ENCODE measurements around the gene ZNF682.
"Not testable (repeated sequence)": the region's sequence is repeated elsewhere in the genome, so short reads cannot be mapped to it uniquely, and the experiment has no call there.

ZNF682 gene

GRCh38 chr19:20039203-20039723, at the start of gene ZNF682:
Gene ZNF682 (minus strand): TSS chr19:20039505. CDS start chr19:20039345, 160 bp downstream.
- DNase-seq: peak; percentile 95

GRCh38 chr19:20082876-20083275, 43.6 kb upstream of the ZNF682 start:
- DNase-seq: not testable (repeated sequence)

GRCh38 chr19:20082232-20082833, 43.0 kb upstream of the ZNF682 start:
- DNase-seq: peak; percentile 78

GRCh38 chr19:20080656-20081055, 41.4 kb upstream of the ZNF682 start:
- DNase-seq: no peak

- DNase-seq: no peak
These were observed 40.2 kb upstream of the ZNF682 start for GRCh38 chr19:20079476-20079875.

GRCh38 chr19:20078581-20079031, 39.3 kb upstream of the ZNF682 start:
- peak; percentile 14 for DNase-seq

GRCh38 chr19:20077791-20078463, 38.6 kb upstream of the ZNF682 start, which contains the start of gene ZNF90:
Gene ZNF90 (plus strand): TSS chr19:20078000. CDS start chr19:20078133, 133 bp downstream.
- peak; percentile 87 for DNase-seq

GRCh38 chr19:20072936-20073335, 33.6 kb upstream of the ZNF682 start:
- no peak for DNase-seq

- no peak for DNase-seq
These were observed 31.4 kb upstream of the ZNF682 start for GRCh38 chr19:20070691-20071090.

GRCh38 chr19:20068559-20068958, 29.3 kb upstream of the ZNF682 start:
- not testable (repeated sequence) for DNase-seq

GRCh38 chr19:20067943-20068342, 28.6 kb upstream of the ZNF682 start:
- DNase-seq: no peak

- DNase-seq: no peak
These were observed 27.6 kb upstream of the ZNF682 start for GRCh38 chr19:20066861-20067260.

- DNase-seq: no peak
These were observed 21.0 kb upstream of the ZNF682 start for GRCh38 chr19:20060282-20060681.

- DNase-seq: not testable (repeated sequence)
These were observed 19.4 kb upstream of the ZNF682 start for GRCh38 chr19:20058738-20059137.

GRCh38 chr19:20051841-20052768, 12.8 kb upstream of the ZNF682 start:
- peak; percentile 98 for DNase-seq

- DNase-seq: not testable (repeated sequence)
These were observed 6.4 kb upstream of the ZNF682 start for GRCh38 chr19:20045742-20046141.

GRCh38 chr19:20044663-20045062, 5.4 kb upstream of the ZNF682 start:
- no peak for DNase-seq

GRCh38 chr19:20038358-20039202, 725 bp downstream of the ZNF682 start:
- peak; percentile 34 for DNase-seq

- DNase-seq: no peak
These were observed 3.4 kb downstream of the ZNF682 start for GRCh38 chr19:20035935-20036334.

- no peak for DNase-seq
These were observed 10.7 kb downstream of the ZNF682 start for GRCh38 chr19:20028611-20029010.

- no peak for DNase-seq
These were observed 33.6 kb downstream of the ZNF682 start for GRCh38 chr19:20005741-20006140.

GRCh38 chr19:19997656-19998268, 41.5 kb downstream of the ZNF682 start:
- no peak for DNase-seq

Data from NCI-H2029 treated with DMSO at 0.1 percent for 48 hours (cell line).